Lung (tissue), 12 donors: ENCODE data around the gene ERFE. TPM values are rescaled to one million over a fixed set of nuclear protein-coding genes. Genes with fewer than 3 reads are reported as not detected.

ENCODE experiments used
- ATAC-seq: fragments of 200-7000 bp; cut with Tn5 transposase; one replicate; pipeline ENCODE4 v1.9.1; 2020; ENCODE audit warnings: moderate number of reproducible peaks; ENCODE audit not compliant: insufficient read depth, low FRiP score
- DNase-seq, 3 donors: peaks; one replicate each; pipeline ENCODE4 v3.0.0-alpha.2; 2013 to 2017
- H3K27ac ChIP-seq, 2 donors: one replicate each; pipeline ENCODE4 v1.5.1; 2013; ENCODE audit warnings: mild to moderate bottlenecking in 2 of 2, moderate library complexity in 2 of 2, control low read depth in 1 of 2, inconsistent platforms in 1 of 2, low read depth in 1 of 2, low read length in 1 of 2
- H3K27me3 ChIP-seq, 3 donors: one replicate each; pipeline ENCODE4 v1.5.1; 2013; ENCODE audit warnings: low read length in 2 of 3; ENCODE audit not compliant: control insufficient read depth in 3 of 3, insufficient read depth in 3 of 3
- H3K36me3 ChIP-seq, 4 donors: one replicate each; pipeline ENCODE4 v1.5.1; 2013; ENCODE audit warnings: low read length in 4 of 4, mild to moderate bottlenecking in 1 of 4, moderate library complexity in 1 of 4; ENCODE audit not compliant: control insufficient read depth in 4 of 4, insufficient read depth in 4 of 4
- H3K4me1 ChIP-seq, 5 donors: one replicate each; pipeline ENCODE4 v1.5.1; 2013; ENCODE audit warnings: low read length in 5 of 5, mild to moderate bottlenecking in 2 of 5, moderate library complexity in 1 of 5; ENCODE audit not compliant: control insufficient read depth in 5 of 5, insufficient read depth in 5 of 5
- H3K4me3 ChIP-seq: one replicate; pipeline ENCODE4 v1.5.1; 2013; ENCODE audit warnings: mild to moderate bottlenecking, control low read depth, moderate library complexity
- H3K9ac ChIP-seq, 2 donors: one replicate each; pipeline ENCODE4 v1.5.1; 2013; ENCODE audit warnings: low read length in 2 of 2, control low read depth in 1 of 2; ENCODE audit not compliant: insufficient read depth in 1 of 2
- H3K9me3 ChIP-seq, 4 donors: one replicate each; pipeline ENCODE4 v1.5.1; 2013; ENCODE audit warnings: low read length in 3 of 4, mild to moderate bottlenecking in 1 of 4, moderate library complexity in 1 of 4; ENCODE audit not compliant: control insufficient read depth in 4 of 4, insufficient read depth in 3 of 4
- WGBS, 2 donors: extraction: QIAGEN DNeasy Blood & Tissue Kit; methylation state at CpG; one replicate each; pipeline ENCODE4 v1.1.7; 2013; 5-methylcytosine and 5-hydroxymethylcytosine counted together
- polyA plus RNA-seq, 2 donors: library from polyadenylated mRNA; stranded (reverse); fragments of 200-250 nt; gene quantifications; one replicate each; pipeline ENCODE4 v1.2.1, GENCODE V29; 2013
- total RNA-seq, 2 donors: library from RNA; depleted of rRNA in 1 of 2; stranded (reverse); fragments of >200 nt in 1 of 2; gene quantifications; one replicate each; pipeline ENCODE4 v1.2.1, GENCODE V29; 2014 to 2021
- TF ChIP-seq, protein P1 (sequence below): IDR thresholded peaks from 2 replicates; pipeline ENCODE4 v1.5.1; 2012; ENCODE audit warnings: mild to moderate bottlenecking; ENCODE audit errors: control extremely low read depth, extremely low read depth
- donor health status: control.
- donor health status: control.
- donor health status: Bipolar disorder and iron deficiency.
- donor health status: healthy.
- donor health status: DM: yes; HTN: yes; CAD: no.

ERFE gene
- total and polyA plus RNA-seq, 4 donors: 0.52 to 0.54 (median 0.54) TPM; not detected in 1

DNA sequence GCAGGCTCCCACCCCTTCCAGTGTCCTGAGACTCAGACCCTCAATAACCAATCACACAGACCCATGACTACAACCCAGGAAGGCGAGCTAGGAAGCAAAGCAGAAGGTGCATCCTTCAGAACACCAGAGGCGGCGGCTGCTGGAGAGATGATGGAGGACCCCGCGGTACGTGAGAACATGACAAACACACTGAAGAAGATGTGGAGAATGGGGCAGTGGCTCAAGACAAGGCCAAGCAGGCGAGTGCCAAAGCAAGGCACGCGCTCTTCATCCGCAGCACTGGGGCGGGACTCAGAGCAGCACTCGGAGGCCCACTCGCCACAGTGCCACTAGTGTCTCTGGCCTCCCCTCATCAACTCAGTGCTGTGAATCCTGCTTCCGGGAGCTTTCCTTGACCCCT is 13.7 kb downstream of the ERFE start:
- H3K4me1 ChIP-seq: peaks cover 0 to 10% (median 0%) of the 10 kb centered on the region in 5 donors
- DNase-seq (no peak), ATAC-seq (no peak)
- no peaks in the 10 kb centered on the region for H3K27me3 ChIP-seq
- H3K27ac ChIP-seq: no peak overlapping the region
- H3K9ac ChIP-seq: no peak overlapping the region
- peaks cover 23 to 59% (median 39%) of the 10 kb centered on the region in 4 donors for H3K36me3 ChIP-seq
- H3K9me3 ChIP-seq: no peaks in the 10 kb centered on the region
- TF ChIP-seq, protein P1, sequence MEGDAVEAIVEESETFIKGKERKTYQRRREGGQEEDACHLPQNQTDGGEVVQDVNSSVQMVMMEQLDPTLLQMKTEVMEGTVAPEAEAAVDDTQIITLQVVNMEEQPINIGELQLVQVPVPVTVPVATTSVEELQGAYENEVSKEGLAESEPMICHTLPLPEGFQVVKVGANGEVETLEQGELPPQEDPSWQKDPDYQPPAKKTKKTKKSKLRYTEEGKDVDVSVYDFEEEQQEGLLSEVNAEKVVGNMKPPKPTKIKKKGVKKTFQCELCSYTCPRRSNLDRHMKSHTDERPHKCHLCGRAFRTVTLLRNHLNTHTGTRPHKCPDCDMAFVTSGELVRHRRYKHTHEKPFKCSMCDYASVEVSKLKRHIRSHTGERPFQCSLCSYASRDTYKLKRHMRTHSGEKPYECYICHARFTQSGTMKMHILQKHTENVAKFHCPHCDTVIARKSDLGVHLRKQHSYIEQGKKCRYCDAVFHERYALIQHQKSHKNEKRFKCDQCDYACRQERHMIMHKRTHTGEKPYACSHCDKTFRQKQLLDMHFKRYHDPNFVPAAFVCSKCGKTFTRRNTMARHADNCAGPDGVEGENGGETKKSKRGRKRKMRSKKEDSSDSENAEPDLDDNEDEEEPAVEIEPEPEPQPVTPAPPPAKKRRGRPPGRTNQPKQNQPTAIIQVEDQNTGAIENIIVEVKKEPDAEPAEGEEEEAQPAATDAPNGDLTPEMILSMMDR: no peak
- WGBS, 2 donors: 90 to 91% methylated on average over 14 of the region's 14 CpGs
- no peak overlapping the region for H3K4me3 ChIP-seq

DNA sequence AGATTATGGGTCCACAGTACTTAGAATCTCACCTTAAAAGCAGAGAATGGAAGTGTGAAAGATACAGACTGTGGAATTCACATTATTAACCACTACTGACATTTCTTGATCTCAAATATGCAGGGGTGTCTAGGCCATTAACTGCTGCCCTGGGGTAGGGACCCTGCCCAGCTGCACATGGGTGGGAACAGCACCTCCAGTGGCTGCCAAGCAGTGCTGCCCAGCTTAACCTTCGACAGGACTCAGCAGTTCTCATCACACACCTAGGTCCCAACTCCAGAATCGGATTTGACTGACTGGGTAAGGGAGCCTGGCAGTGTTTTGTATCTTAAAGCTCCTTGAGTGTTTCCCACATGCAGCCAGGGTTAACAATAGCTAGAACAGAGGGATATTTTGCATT is 14.9 kb downstream of the ERFE start:
- Histone ChIP-seq H3K9me3 (no peaks in the 10 kb centered on the region), H3K36me3 (peaks cover 32 to 55% (median 43%) of the 10 kb centered on the region in 4 donors), H3K27me3 (no peaks in the 10 kb centered on the region), H3K9ac (no peak overlapping the region), H3K27ac (no peak overlapping the region), H3K4me3 (no peak overlapping the region), H3K4me1 (peaks cover 0 to 10% (median 0%) of the 10 kb centered on the region in 5 donors)
- TF ChIP-seq, protein P1: no peak
- no peak for ATAC-seq
- DNase-seq: no peak
- 93 to 95% methylated on average over 2 of the region's 2 CpGs for WGBS, 2 donors

DNA sequence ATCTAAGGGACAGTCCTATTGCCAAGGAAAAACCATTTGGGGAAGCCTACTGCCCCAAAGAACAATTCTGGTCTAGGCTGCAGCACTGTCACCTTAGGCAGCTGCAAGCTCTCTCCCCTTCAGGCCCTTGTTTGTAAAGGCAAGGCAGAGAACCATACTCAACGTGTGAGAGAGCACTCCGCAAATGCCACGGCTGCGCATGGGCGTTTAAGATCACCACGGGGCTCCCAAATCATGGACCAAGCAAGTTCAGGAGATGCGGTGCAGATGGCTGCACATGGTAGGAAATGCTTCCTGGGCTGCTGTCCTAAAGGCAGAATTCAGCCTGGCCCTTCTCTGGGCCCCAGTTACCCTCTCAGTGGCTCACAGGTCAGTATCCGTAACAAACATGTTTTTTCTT is 15.5 kb downstream of the ERFE start:
- peaks cover 37 to 58% (median 42%) of the 10 kb centered on the region in 4 donors for H3K36me3 ChIP-seq
- TF ChIP-seq, protein P1: no peak
- no peak overlapping the region for H3K27ac ChIP-seq
- no peak overlapping the region for H3K9ac ChIP-seq
- no peaks in the 10 kb centered on the region for H3K27me3 ChIP-seq
- ATAC-seq (no peak), DNase-seq (no peak)
- WGBS, 2 donors: 96 to 97% methylated on average over 8 of the region's 8 CpGs
- H3K4me1 ChIP-seq: peaks cover 0 to 8% (median 0%) of the 10 kb centered on the region in 5 donors
- H3K9me3 ChIP-seq: no peaks in the 10 kb centered on the region
- H3K4me3 ChIP-seq: no peak overlapping the region

DNA sequence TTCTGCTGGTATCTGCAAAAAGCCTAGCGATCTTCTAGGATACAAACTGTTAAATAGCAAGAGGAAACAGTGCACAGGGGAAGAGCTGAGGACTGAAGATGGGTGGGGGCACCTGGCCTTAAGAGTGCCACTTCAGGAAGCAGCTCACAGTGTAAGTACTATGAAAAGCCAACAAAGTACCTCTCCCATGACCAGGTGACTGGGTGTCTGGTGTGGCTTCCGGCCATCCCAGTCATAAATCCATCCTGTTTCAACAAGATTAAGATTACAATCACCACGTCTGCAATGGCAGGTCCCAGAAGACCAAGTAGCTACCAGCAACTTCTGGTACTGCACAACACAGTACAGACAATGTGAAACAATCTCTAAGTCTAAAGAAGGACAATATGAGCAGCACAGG is 15.9 kb downstream of the ERFE start:
- Histone ChIP-seq H3K27ac (peak overlapping the region in 1 of 2 donors; percentile 44), H3K9ac (no peak overlapping the region), H3K27me3 (no peaks in the 10 kb centered on the region), H3K36me3 (peaks cover 40 to 62% (median 45%) of the 10 kb centered on the region in 4 donors), H3K4me3 (no peak overlapping the region), H3K9me3 (no peaks in the 10 kb centered on the region), H3K4me1 (peaks cover 0 to 8% (median 0%) of the 10 kb centered on the region in 5 donors)
- no peak for DNase-seq
- TF ChIP-seq, protein P1: no peak
- WGBS, 2 donors: 70 to 82% methylated on average over 3 of the region's 3 CpGs
- no peak for ATAC-seq
